Neural cell (in vitro differentiated cells): ENCODE measurements around the gene MAP4K3. TPM values are rescaled to one million over a fixed set of nuclear protein-coding genes. Genes with fewer than 3 reads are reported as not detected.

Experiments used
- H2AFZ ChIP-seq: fragments of 200-600, 300-800 bp; sonication (generic), shearing (Covaris generic); 2 replicates; pipeline ENCODE4 v1.6.0; 2014; ENCODE audit warnings: low read depth, mild to moderate bottlenecking, antibody characterized with exemption, low read length, moderate library complexity
- H3F3A ChIP-seq: fragments of 200-600 bp; shearing (Covaris generic); 2 replicates; pipeline ENCODE4 v1.6.1; 2016; ENCODE audit warnings: mild to moderate bottlenecking, moderate library complexity, mixed read lengths, antibody characterized with exemption, low read length; ENCODE audit not compliant: insufficient read depth, poor library complexity, severe bottlenecking
- H3K27ac ChIP-seq: fragments of 200-600, 300-800 bp; sonication (generic), shearing (Covaris generic); 2 replicates; pipeline ENCODE4 v1.5.1; 2014; ENCODE audit warnings: mild to moderate bottlenecking, low read length, moderate library complexity
- H3K27me3 ChIP-seq: fragments of 300-800, 200-600 bp; sonication (generic), shearing (Covaris generic); 2 replicates; pipeline ENCODE4 v1.6.0; 2014; ENCODE audit warnings: mild to moderate bottlenecking, low read depth, low read length, moderate library complexity; ENCODE audit not compliant: insufficient read depth
- H3K36me3 ChIP-seq: fragments of 300-800, 200-600 bp; sonication (generic), shearing (Covaris generic); 2 replicates; pipeline ENCODE4 v1.5.1; 2014; ENCODE audit warnings: mild to moderate bottlenecking, antibody characterized with exemption, low read length, moderate library complexity; ENCODE audit not compliant: insufficient read depth
- H3K4me2 ChIP-seq: fragments of 300-800, 200-600 bp; sonication (generic), shearing (Covaris generic); 2 replicates; pipeline ENCODE4 v1.6.0; 2014; ENCODE audit warnings: mild to moderate bottlenecking, low read length
- H3K4me3 ChIP-seq: fragments of 300-800, 200-600 bp; sonication (generic), shearing (Covaris generic); 2 replicates; pipeline ENCODE4 v1.5.1; 2014; ENCODE audit warnings: mild to moderate bottlenecking, low read length, moderate library complexity
- H3K79me2 ChIP-seq: fragments of 200-600 bp; shearing (Covaris generic); replicated peaks from 2 replicates; pipeline ENCODE4 v1.6.0; 2014; ENCODE audit warnings: mild to moderate bottlenecking, low read length, moderate library complexity; ENCODE audit not compliant: insufficient read depth
- H3K9ac ChIP-seq: fragments of 300-800, 200-600 bp; sonication (generic), shearing (Covaris generic); 2 replicates; pipeline ENCODE4 v1.6.1; 2016; ENCODE audit warnings: mild to moderate bottlenecking, low read length, mixed read lengths
- H3K9me2 ChIP-seq: fragments of 200-600 bp; shearing (Covaris generic); 2 replicates; pipeline ENCODE4 v1.6.1; 2016; ENCODE audit warnings: mild to moderate bottlenecking, low read length, mixed read lengths; ENCODE audit not compliant: insufficient read depth
- H3K9me3 ChIP-seq: fragments of 200-600, 300-800 bp; sonication (generic), shearing (Covaris generic); 2 replicates; pipeline ENCODE4 v1.6.1; 2016; ENCODE audit warnings: mild to moderate bottlenecking, mixed run types, low read length, moderate library complexity, mixed read lengths
- H4K20me1 ChIP-seq: fragments of 200-600 bp; shearing (Covaris generic); 2 replicates; pipeline ENCODE4 v1.6.1; 2016; ENCODE audit warnings: mild to moderate bottlenecking, mixed run types; ENCODE audit not compliant: insufficient read depth
- EP300 ChIP-seq: fragments of 450-650 bp; conservative IDR thresholded peaks from 2 replicates; pipeline ENCODE4 v1.6.1; 2014; ENCODE audit warnings: antibody characterized with exemption, mild to moderate bottlenecking, moderate library complexity; ENCODE audit not compliant: poor library complexity, severe bottlenecking
- EZH2 ChIP-seq: fragments of 200-600, 300-800 bp; shearing (Covaris generic), sonication (generic); IDR thresholded peaks from 2 replicates; pipeline ENCODE4 v1.6.1; 2014; ENCODE audit warnings: antibody characterized with exemption, low read length, borderline replicate concordance, mild to moderate bottlenecking; ENCODE audit not compliant: insufficient read depth, poor library complexity, severe bottlenecking
- MXI1 ChIP-seq: fragments of 450-650 bp; conservative IDR thresholded peaks from 2 replicates; pipeline ENCODE4 v1.6.1; 2014; ENCODE audit warnings: antibody characterized with exemption, mild to moderate bottlenecking; ENCODE audit not compliant: poor library complexity, severe bottlenecking
- POLR2AphosphoS5 ChIP-seq: IDR thresholded peaks from 2 replicates; pipeline ENCODE4 v1.6.1; 2012
- RAD21 ChIP-seq: fragments of 450-650 bp; conservative IDR thresholded peaks from 2 replicates; pipeline ENCODE4 v1.6.1; 2014; ENCODE audit warnings: antibody characterized with exemption, mild to moderate bottlenecking, moderate library complexity
- REST ChIP-seq: IDR thresholded peaks from 2 replicates; pipeline ENCODE4 v1.6.1; 2012; ENCODE audit warnings: borderline replicate concordance
- SMC3 ChIP-seq: fragments of 450-650 bp; conservative IDR thresholded peaks from 2 replicates; pipeline ENCODE4 v1.6.1; 2014; ENCODE audit warnings: antibody characterized with exemption, mild to moderate bottlenecking, moderate library complexity; ENCODE audit not compliant: poor library complexity
- TAF1 ChIP-seq: IDR thresholded peaks from 2 replicates; pipeline ENCODE4 v1.6.1; 2012; ENCODE audit warnings: low read depth
- polyA plus RNA-seq: library from polyadenylated mRNA; depleted of rRNA; stranded (reverse); fragments of >200 nt; gene quantifications from 2 replicates; pipeline ENCODE4 v1.2.3, GENCODE V29; 2014
- TF ChIP-seq, protein P1 (sequence below): fragments of 450-650 bp; IDR thresholded peaks from 2 replicates; pipeline ENCODE4 v1.5.1; 2014; ENCODE audit warnings: antibody characterized with exemption, mild to moderate bottlenecking, moderate library complexity; ENCODE audit not compliant: poor library complexity, severe bottlenecking

The MAP4K3 gene
- polyA plus RNA-seq, 1 donor from 2014 or later: 105 TPM

GRCh38 chr2:39424951-39425350 lies 12.1 kb downstream of the MAP4K3 start:
- Histone ChIP-seq H3K36me3 (no peaks in the 10 kb centered on the region), H2AFZ (no peak overlapping the region), H3K4me2 (no peak overlapping the region), H3K27ac (no peak overlapping the region), H3K9me2 (no peaks in the 10 kb centered on the region), H3K4me3 (no peak overlapping the region), H3K9ac (no peak overlapping the region), H3K27me3 (no peaks in the 10 kb centered on the region), H3F3A (no peaks in the 10 kb centered on the region), H4K20me1 (no peaks in the 10 kb centered on the region), H3K9me3 (no peaks in the 10 kb centered on the region), H3K79me2 (peaks cover 90% of the 10 kb centered on the region)
- no peak for TF ChIP-seq EZH2
- TF ChIP-seq TAF1: no peak
- no peak for TF ChIP-seq REST
- TF ChIP-seq POLR2AphosphoS5: no peak
- TF ChIP-seq MXI1: no peak
- TF ChIP-seq SMC3: no peak
- TF ChIP-seq RAD21: no peak
- TF ChIP-seq, protein P1, sequence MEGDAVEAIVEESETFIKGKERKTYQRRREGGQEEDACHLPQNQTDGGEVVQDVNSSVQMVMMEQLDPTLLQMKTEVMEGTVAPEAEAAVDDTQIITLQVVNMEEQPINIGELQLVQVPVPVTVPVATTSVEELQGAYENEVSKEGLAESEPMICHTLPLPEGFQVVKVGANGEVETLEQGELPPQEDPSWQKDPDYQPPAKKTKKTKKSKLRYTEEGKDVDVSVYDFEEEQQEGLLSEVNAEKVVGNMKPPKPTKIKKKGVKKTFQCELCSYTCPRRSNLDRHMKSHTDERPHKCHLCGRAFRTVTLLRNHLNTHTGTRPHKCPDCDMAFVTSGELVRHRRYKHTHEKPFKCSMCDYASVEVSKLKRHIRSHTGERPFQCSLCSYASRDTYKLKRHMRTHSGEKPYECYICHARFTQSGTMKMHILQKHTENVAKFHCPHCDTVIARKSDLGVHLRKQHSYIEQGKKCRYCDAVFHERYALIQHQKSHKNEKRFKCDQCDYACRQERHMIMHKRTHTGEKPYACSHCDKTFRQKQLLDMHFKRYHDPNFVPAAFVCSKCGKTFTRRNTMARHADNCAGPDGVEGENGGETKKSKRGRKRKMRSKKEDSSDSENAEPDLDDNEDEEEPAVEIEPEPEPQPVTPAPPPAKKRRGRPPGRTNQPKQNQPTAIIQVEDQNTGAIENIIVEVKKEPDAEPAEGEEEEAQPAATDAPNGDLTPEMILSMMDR: no peak
- no peak for TF ChIP-seq EP300

DNA sequence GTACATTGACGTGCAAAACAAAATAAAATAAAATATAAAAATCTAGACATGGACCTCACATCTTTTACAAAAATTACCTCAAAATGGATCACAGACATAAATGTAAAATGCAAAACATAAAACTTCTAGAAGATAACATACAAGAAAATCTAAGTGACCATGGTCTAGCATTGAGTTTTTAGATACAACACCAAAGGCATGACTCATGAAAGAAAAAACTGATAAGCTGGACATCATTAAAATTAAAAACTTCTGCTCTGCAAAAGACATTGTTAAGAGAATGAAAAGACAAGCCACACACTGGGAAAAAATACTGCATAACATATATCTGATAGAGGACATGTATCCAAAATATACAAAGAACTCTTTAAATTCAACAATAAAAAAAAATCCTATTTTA lies 14.4 kb downstream of the MAP4K3 start:
- Histone ChIP-seq H3K9me2 (no peaks in the 10 kb centered on the region), H3K4me2 (no peak overlapping the region), H3K27me3 (no peaks in the 10 kb centered on the region), H3F3A (no peaks in the 10 kb centered on the region), H3K27ac (no peak overlapping the region), H2AFZ (no peak overlapping the region), H3K36me3 (no peaks in the 10 kb centered on the region), H4K20me1 (no peaks in the 10 kb centered on the region), H3K9ac (no peak overlapping the region), H3K9me3 (no peaks in the 10 kb centered on the region), H3K4me3 (no peak overlapping the region), H3K79me2 (peaks cover 90% of the 10 kb centered on the region)
- TF ChIP-seq EZH2 (no peak), REST (no peak), MXI1 (no peak)
